Loucy (cell line): ENCODE data around the gene DCDC2.

ENCODE experiments used
- H2AFZ ChIP-seq: fragments of 200-600 bp; sonication (generic); 2 replicates; pipeline ENCODE4 v1.6.0; 2016; ENCODE audit warnings: antibody characterized with exemption, mild to moderate bottlenecking, low read length, moderate library complexity
- H3F3A ChIP-seq: fragments of 200-600 bp; 2 replicates; pipeline ENCODE4 v1.6.0; 2016; ENCODE audit warnings: antibody characterized with exemption, low read depth, mild to moderate bottlenecking
- H3K27me3 ChIP-seq: fragments of 200-600 bp; sonication (generic); 2 replicates; pipeline ENCODE4 v1.6.1; 2014; ENCODE audit warnings: low read length, mild to moderate bottlenecking; ENCODE audit not compliant: insufficient read depth, poor library complexity, severe bottlenecking
- H3K36me3 ChIP-seq: fragments of 200-600 bp; sonication (generic); 2 replicates; pipeline ENCODE4 v1.6.1; 2016; ENCODE audit warnings: low read length; ENCODE audit not compliant: insufficient read depth
- H3K4me1 ChIP-seq: fragments of 200-600 bp; sonication (generic); 2 replicates; pipeline ENCODE4 v1.5.1; 2014; ENCODE audit warnings: low read length, mild to moderate bottlenecking; ENCODE audit not compliant: insufficient read depth, poor library complexity, severe bottlenecking
- H3K4me2 ChIP-seq: fragments of 200-600 bp; sonication (generic); 2 replicates; pipeline ENCODE4 v1.6.0; 2014; ENCODE audit warnings: antibody characterized with exemption, low read length, low read depth, mild to moderate bottlenecking; ENCODE audit not compliant: poor library complexity, severe bottlenecking
- H3K4me3 ChIP-seq: fragments of 200-600 bp; sonication (generic); 2 replicates; pipeline ENCODE4 v1.5.1; 2014; ENCODE audit warnings: low read length, mild to moderate bottlenecking, mixed read lengths; ENCODE audit not compliant: poor library complexity, severe bottlenecking
- H3K79me2 ChIP-seq: fragments of 200-600 bp; sonication (generic); 2 replicates; pipeline ENCODE4 v1.6.1; 2014; ENCODE audit warnings: low read length; ENCODE audit not compliant: insufficient read depth
- H3K9ac ChIP-seq: fragments of 200-600 bp; sonication (generic); 2 replicates; pipeline ENCODE4 v1.6.0; 2014; ENCODE audit warnings: mild to moderate bottlenecking, low read depth, low read length, moderate library complexity; ENCODE audit not compliant: poor library complexity, severe bottlenecking
- H3K9me2 ChIP-seq: fragments of 200-600 bp; sonication (generic); replicated peaks from 2 replicates; pipeline ENCODE4 v1.6.1; 2016; ENCODE audit warnings: low read depth, low read length, mixed read lengths
- H3K9me3 ChIP-seq: fragments of 200-600 bp; sonication (generic); 2 replicates; pipeline ENCODE4 v1.6.1; 2014; ENCODE audit warnings: mild to moderate bottlenecking, antibody characterized with exemption, low read length, low read depth; ENCODE audit not compliant: insufficient read depth
- H4K20me1 ChIP-seq: fragments of 200-600 bp; sonication (generic); 2 replicates; pipeline ENCODE4 v1.6.0; 2014; ENCODE audit warnings: antibody characterized with exemption, low read length, mild to moderate bottlenecking; ENCODE audit not compliant: insufficient read depth, poor library complexity, severe bottlenecking
- CTCF ChIP-seq: fragments of 200-600 bp; sonication (generic); conservative IDR thresholded peaks from 2 replicates; pipeline ENCODE4 v1.5.1; 2014; ENCODE audit warnings: mild to moderate bottlenecking, antibody characterized with exemption, low read length
- EZH2phosphoT487 ChIP-seq: fragments of 200-600 bp; IDR thresholded peaks from 2 replicates; pipeline ENCODE4 v1.6.1; 2018; ENCODE audit warnings: antibody characterized with exemption, mild to moderate bottlenecking, moderate library complexity, borderline replicate concordance

DCDC2 gene

DNA sequence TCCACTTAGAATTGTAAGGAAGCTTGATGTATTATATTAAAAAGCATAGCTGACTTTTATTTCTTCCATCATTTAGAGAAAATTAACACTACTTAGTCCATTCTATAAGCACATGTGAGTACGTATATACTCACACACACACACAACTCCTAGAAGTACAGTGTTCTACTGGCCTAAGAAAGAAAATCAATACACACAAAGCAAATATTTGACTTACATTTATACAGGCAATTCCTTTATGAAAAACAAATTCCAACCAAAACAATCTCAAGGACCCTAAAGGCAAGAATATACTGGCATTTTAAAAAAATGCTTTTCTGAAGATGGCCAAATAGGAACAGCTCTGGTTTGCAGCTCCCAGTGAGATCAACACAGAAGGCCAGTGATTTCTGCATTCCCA is 160.0 kb downstream of the DCDC2 start:
- no peaks in the 10 kb centered on the region for H3K79me2 ChIP-seq
- H3F3A ChIP-seq = no peaks in the 10 kb centered on the region
- no peak overlapping the region for H3K4me2 ChIP-seq
- no peaks in the 10 kb centered on the region for H3K9me2 ChIP-seq
- no peak overlapping the region for H3K4me3 ChIP-seq
- no peaks in the 10 kb centered on the region for H3K27me3 ChIP-seq
- no peak overlapping the region for H3K9ac ChIP-seq
- TF ChIP-seq CTCF (no peak), EZH2phosphoT487 (no peak)
- no peaks in the 10 kb centered on the region for H3K9me3 ChIP-seq
- H3K36me3 ChIP-seq = no peaks in the 10 kb centered on the region
- no peaks in the 10 kb centered on the region for H4K20me1 ChIP-seq
- no peaks in the 10 kb centered on the region for H3K4me1 ChIP-seq
- H2AFZ ChIP-seq = no peak overlapping the region

DNA sequence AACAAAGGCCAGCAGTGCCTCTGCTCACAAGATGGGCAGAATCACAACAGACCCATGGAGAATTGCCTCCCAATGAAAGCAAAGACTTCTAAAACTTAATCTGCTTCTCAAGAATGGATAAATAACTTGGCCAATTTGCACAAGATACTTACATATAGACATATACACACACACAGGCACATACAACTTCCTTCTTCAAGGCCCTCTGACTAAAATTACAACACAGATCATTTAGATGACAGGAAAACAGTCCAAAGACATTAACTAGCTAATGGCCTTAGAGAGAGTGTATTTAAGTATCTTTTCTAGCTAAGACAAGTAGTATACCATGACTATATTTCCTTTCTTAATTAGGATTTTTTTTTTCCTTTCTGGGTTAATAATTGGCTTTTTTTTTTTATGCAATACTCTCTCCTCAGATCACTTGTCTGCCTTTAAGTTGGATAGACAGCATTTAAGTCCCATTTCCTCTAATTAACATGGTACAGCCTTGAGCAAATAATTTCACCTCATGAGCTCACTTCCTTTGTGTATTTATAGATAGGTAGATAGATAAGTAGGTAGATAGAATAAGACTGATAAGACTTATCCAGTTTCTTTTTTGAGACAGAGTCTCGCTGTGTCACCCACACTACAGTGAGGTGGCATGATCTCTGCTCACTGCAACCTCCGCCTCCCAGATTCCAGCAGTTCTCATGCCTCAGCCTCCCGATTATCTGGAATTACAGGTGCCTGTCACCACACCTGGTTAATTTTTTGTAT is 161.8 kb downstream of the DCDC2 start:
- no peaks in the 10 kb centered on the region for H3K27me3 ChIP-seq
- H3K36me3 ChIP-seq = no peaks in the 10 kb centered on the region
- no peaks in the 10 kb centered on the region for H3K9me2 ChIP-seq
- no peak overlapping the region for H3K4me2 ChIP-seq
- TF ChIP-seq EZH2phosphoT487 = no peak
- no peak for TF ChIP-seq CTCF
- no peaks in the 10 kb centered on the region for H3K4me1 ChIP-seq
- H4K20me1 ChIP-seq = no peaks in the 10 kb centered on the region
- no peaks in the 10 kb centered on the region for H3F3A ChIP-seq
- H3K9me3 ChIP-seq = no peaks in the 10 kb centered on the region
- H3K9ac ChIP-seq = no peak overlapping the region
- H2AFZ ChIP-seq = no peak overlapping the region
- H3K4me3 ChIP-seq = no peak overlapping the region
- H3K79me2 ChIP-seq = no peaks in the 10 kb centered on the region

DNA sequence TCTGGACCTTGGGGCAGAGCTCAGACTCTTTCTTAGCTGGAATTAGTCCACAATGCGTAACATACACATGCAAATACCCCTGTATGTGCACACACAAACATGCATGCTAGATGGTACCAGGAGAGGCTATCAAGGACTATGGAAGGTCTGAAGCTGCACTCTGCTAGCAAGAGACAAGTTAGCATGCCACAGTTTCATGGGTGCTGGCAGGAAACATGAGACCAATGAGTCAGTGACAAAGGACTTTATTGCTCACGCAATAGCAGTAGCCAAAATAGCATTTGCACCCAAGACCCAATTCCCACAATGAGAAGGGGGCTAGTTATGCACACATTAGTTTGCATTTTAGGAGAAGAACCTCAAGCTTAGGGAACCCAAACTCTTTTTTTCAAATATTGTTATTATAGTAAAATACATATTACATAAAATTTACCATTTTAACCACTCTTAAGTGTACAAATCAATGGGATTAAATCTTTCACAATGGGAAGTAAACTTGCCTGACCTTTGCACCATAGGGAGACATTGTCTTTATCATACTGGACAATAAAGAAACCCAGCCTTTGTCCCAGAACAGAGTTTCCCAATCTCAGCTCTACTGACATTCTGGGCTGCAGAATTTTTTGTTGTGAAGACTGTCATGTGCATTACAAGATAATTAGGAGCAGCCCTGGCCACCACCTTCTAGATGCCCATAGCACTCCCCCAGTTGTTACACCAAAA is 162.7 kb downstream of the DCDC2 start:
- Histone ChIP-seq H3K9me3 (no peaks in the 10 kb centered on the region), H3K9ac (no peak overlapping the region), H4K20me1 (no peaks in the 10 kb centered on the region), H3K36me3 (no peaks in the 10 kb centered on the region), H2AFZ (no peak overlapping the region), H3K4me1 (no peaks in the 10 kb centered on the region), H3K27me3 (no peaks in the 10 kb centered on the region), H3F3A (no peaks in the 10 kb centered on the region), H3K9me2 (no peaks in the 10 kb centered on the region), H3K79me2 (no peaks in the 10 kb centered on the region), H3K4me3 (no peak overlapping the region), H3K4me2 (no peak overlapping the region)
- TF ChIP-seq CTCF (no peak), EZH2phosphoT487 (no peak)
